SK-N-MC (cell line): ENCODE results near the gene MYL2.

Source experiments
- EZH2 ChIP-seq: fragments of 200-600 bp; sonication (generic); IDR thresholded peaks from one replicate; pipeline ENCODE4 v1.6.1; 2017; ENCODE audit warnings: antibody characterized with exemption
- POLR2AphosphoS5 ChIP-seq: IDR thresholded peaks from 2 replicates; pipeline ENCODE4 v1.6.1; 2012; ENCODE audit warnings: mild to moderate bottlenecking, low read depth, low read length, borderline replicate concordance

- no peak for TF ChIP-seq POLR2AphosphoS5
- TF ChIP-seq EZH2, result no peak
These were observed 45.6 kb downstream of the MYL2 start for GRCh38 chr12:110874781-110875180.
